C4-2B (cell line): Measurements from ENCODE around the gene SLC49A3.

Source experiments
- H3K27ac ChIP-seq: fragments of 450-650 bp; 2 replicates; pipeline ENCODE4 v1.5.1; 2017
- CTCF ChIP-seq: fragments of 450-650 bp; conservative IDR thresholded peaks from 2 replicates; pipeline ENCODE4 v1.5.1; 2017; ENCODE audit warnings: mild to moderate bottlenecking
- ZFX ChIP-seq: fragments of 450-650 bp; IDR thresholded peaks from 2 replicates; pipeline ENCODE4 v1.6.1; 2017

SLC49A3 gene

GRCh38 chr4:703336-704197 lies 14.6 kb upstream of the SLC49A3 start:
- H3K27ac ChIP-seq = no peak overlapping the region
- no peak for TF ChIP-seq CTCF
- TF ChIP-seq ZFX = no peak

DNA sequence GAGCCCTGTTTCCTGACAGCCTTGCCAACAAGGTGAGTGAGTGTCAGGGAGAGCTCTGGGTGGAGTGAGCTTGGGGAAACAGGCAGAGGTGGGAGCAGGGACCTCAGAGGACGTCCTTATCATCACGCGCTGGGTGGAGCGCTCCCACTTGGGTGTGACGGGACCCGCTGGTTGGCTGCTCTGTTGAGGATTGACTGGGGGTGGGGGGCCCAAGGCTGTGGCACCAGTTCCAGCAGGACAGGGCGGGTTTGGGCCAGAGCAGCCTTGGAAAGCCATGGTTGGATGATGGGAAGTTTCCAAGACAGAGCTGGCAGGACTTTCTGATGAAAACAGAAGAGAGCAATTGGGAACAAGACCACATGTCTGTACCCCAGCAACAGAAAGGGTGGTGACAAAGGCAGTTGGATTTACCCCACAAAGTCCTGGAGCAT lies 13.7 kb upstream of the SLC49A3 start:
- H3K27ac ChIP-seq = no peak overlapping the region
- TF ChIP-seq CTCF = no peak
- no peak for TF ChIP-seq ZFX

- no peak overlapping the region for H3K27ac ChIP-seq
Observed at GRCh38 chr4:700587-701264, 11.8 kb upstream of the SLC49A3 start.

GRCh38 chr4:699816-700580 lies 11.0 kb upstream of the SLC49A3 start:
- no peak overlapping the region for H3K27ac ChIP-seq
- no peak for TF ChIP-seq CTCF
- no peak for TF ChIP-seq ZFX

More at GRCh38 chr4:700587-701264, 11.8 kb upstream of the SLC49A3 start:
- TF ChIP-seq CTCF (no peak), ZFX (no peak)

- peak overlapping the region; percentile 90 for H3K27ac ChIP-seq
Observed at GRCh38 chr4:694341-694940, 5.5 kb upstream of the SLC49A3 start.

DNA sequence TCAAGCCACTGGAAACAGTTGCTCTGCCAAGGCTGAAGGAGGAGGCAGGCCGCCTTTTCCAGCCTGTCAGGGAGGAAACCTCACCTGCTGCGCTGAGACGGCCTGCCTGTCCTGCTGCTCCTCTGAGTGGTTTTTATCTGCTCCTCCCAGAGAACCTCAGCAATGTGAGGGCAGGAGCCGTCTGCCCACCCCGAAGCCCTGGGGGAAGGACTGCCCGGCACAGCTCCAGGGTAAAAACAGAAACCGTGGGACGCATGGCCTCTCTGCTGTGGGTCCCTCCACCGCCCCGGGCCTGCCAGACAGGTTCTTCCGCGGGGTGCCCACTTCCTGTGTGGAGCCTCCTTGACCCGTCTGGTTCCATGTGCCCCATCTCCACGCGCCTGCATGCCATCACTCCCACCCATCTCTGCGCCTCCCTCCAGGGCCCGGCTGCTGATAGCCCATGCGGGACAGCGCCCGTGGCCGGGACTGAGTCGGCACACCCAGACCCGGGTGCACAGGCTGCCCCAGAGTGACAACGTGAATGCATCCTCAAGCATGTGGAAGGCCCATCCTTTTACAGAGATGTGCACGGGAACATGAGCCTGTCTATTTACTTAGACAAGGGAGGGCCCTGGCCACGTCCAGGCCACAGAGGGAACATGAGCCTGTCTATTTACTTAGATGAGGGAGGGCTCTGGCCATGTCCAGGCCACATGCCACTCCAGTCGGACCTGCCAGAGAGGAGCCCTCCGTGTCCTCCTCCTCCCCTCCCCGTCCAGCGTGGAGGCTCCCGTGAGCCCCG lies 4.0 kb upstream of the SLC49A3 start:
- peak overlapping the region; percentile 90 for H3K27ac ChIP-seq
- TF ChIP-seq ZFX (peak; percentile 56; the same call in 1 of the 2 replicates), CTCF (no peak)

- peak overlapping the region; percentile 99 for H3K27ac ChIP-seq
- TF ChIP-seq ZFX (no peak), CTCF (no peak)
Observed at GRCh38 chr4:689723-690122, 772 bp upstream of the SLC49A3 start.
